HepG2 (cell line): ENCODE results near the gene TMED6. TPM values are rescaled to one million over a fixed set of nuclear protein-coding genes. Genes with fewer than 3 reads are reported as not detected.

Source experiments
- ARID4A ChIP-seq: sonication (generic); formaldehyde crosslinking; IDR thresholded peaks from 2 replicates; pipeline ENCODE4 v1.5.0; 2020; ENCODE audit warnings: mild to moderate bottlenecking, missing genetic modification reagents, borderline replicate concordance
- CREBL2 ChIP-seq: sonication (generic); formaldehyde crosslinking; IDR thresholded peaks from 2 replicates; pipeline ENCODE4 v1.8.1; 2023; ENCODE audit warnings: missing genetic modification reagents, mild to moderate bottlenecking, borderline replicate concordance
- EED ChIP-seq: sonication (generic); formaldehyde crosslinking; IDR thresholded peaks from 2 replicates; pipeline ENCODE4 v1.5.0; 2020; ENCODE audit warnings: mild to moderate bottlenecking, missing genetic modification reagents
- ETV5 ChIP-seq: IDR thresholded peaks from 2 replicates; pipeline ENCODE4 v1.6.1; 2018; ENCODE audit warnings: missing biosample characterization, missing genetic modification reagents, inconsistent platforms, borderline replicate concordance
- HNF1B ChIP-seq: sonication (generic); formaldehyde crosslinking; IDR thresholded peaks from 2 replicates; pipeline ENCODE4 v1.5.1; 2020; ENCODE audit warnings: mild to moderate bottlenecking, moderate library complexity, missing genetic modification reagents
- SATB2 ChIP-seq: sonication (generic); formaldehyde crosslinking; IDR thresholded peaks from 2 replicates; pipeline ENCODE4 v1.5.0; 2020; ENCODE audit warnings: missing genetic modification reagents
- SP1 ChIP-seq, 2 experiments: fragments of 450-650 bp in 1 of 2; sonication (generic) in 1 of 2; formaldehyde crosslinking in 1 of 2; IDR thresholded peaks; 2 replicates each; pipeline versions ENCODE4 v1.4.0 to v1.6.1; 2016 to 2020; ENCODE audit warnings: missing genetic modification reagents in 1 of 2
- TFDP1 ChIP-seq: IDR thresholded peaks from 2 replicates; pipeline ENCODE4 v1.6.1; 2016; ENCODE audit warnings: missing compliant biosample characterization, missing genetic modification reagents, borderline replicate concordance
- TRAFD1 ChIP-seq: sonication (generic); formaldehyde crosslinking; IDR thresholded peaks from 2 replicates; pipeline ENCODE4 v1.5.1; 2020; ENCODE audit warnings: missing genetic modification reagents, mild to moderate bottlenecking, borderline replicate concordance
- YEATS2 ChIP-seq: sonication (generic); formaldehyde crosslinking; IDR thresholded peaks from 2 replicates; pipeline ENCODE4 v1.4.0; 2020; ENCODE audit warnings: missing genetic modification reagents, borderline replicate concordance
- ZNF513 ChIP-seq: sonication (generic); formaldehyde crosslinking; conservative IDR thresholded peaks from 2 replicates; pipeline ENCODE4 v1.5.0; 2020; ENCODE audit warnings: missing genetic modification reagents
- ZNF570 ChIP-seq: sonication (generic); formaldehyde crosslinking; IDR thresholded peaks from 2 replicates; pipeline ENCODE4 v1.4.0; 2020; ENCODE audit warnings: mild to moderate bottlenecking, missing genetic modification reagents, borderline replicate concordance
- ZNF740 ChIP-seq: sonication (generic); formaldehyde crosslinking; IDR thresholded peaks from 2 replicates; pipeline ENCODE4 v1.4.0; 2020; ENCODE audit warnings: missing genetic modification reagents
- ZNF788 ChIP-seq: sonication (generic); formaldehyde crosslinking; IDR thresholded peaks from 2 replicates; pipeline ENCODE4 v1.5.0; 2020; ENCODE audit warnings: mild to moderate bottlenecking, missing genetic modification reagents, borderline replicate concordance
- polyA plus RNA-seq, 8 experiments: library from polyadenylated mRNA; depleted of rRNA in 3 of 8; stranded (reverse) in 7 of 8; unstranded in 1 of 8; fragments of >200 nt; fragmentation: Illumina TruSeq in 4 of 8; extraction: Trizol in 4 of 8; gene quantifications; 2 replicates each; pipeline versions ENCODE4 v1.2.1 to v1.2.3, GENCODE V29; 2011 to 2016; ENCODE audit warnings: low read depth in 4 of 8, missing spikeins in 1 of 8, mixed read lengths in 1 of 8; ENCODE audit not compliant: insufficient read depth in 1 of 8
- total RNA-seq, 5 experiments: library from RNA; depleted of rRNA; stranded (reverse); fragments of >200 nt; fragmentation: Illumina TruSeq; extraction: Trizol; gene quantifications; 2 replicates each; pipeline ENCODE4 v1.2.3, GENCODE V29; 2016; ENCODE audit warnings: low read depth in 1 of 5

TMED6 gene
- total and polyA plus RNA-seq, 2 of the 13 experiments (the other 11 are each of a cell fraction or from before 2014, with no cell fraction given): 9.8 to 14.4 TPM

GRCh38 chr16:69330286-69331109, 21.1 kb downstream of the TMED6 start, which contains the start of gene PDF (continued):
- peak; percentile 86; the same call in 1 of the 2 replicates for TF ChIP-seq ARID4A (CRISPR knock-in tag)
- peak; percentile 96 for TF ChIP-seq TFDP1 (CRISPR knock-in tag)
- peak; percentile 97 for TF ChIP-seq ETV5 (CRISPR knock-in tag)
- peak; percentile 85 for TF ChIP-seq HNF1B (CRISPR knock-in tag)
- TF ChIP-seq SATB2 (CRISPR knock-in tag): 0 out of 2 replicates have a peak, but pooled peaks have one; percentile 24
- TF ChIP-seq YEATS2: peak; percentile 89
- peak; percentile 96; the same call in 1 of the 2 replicates for TF ChIP-seq ZNF788 (CRISPR knock-in tag)
- no peak for TF ChIP-seq TRAFD1
- TF ChIP-seq ZNF513 (CRISPR knock-in tag): peak; percentile 89; the same call in 1 of the 2 replicates
- TF ChIP-seq SP1 (IDR thresholded peaks at IDR 0.05): no peak
- TF ChIP-seq SP1 (CRISPR knock-in tag; IDR thresholded peaks at IDR 0.05): peak; percentile 94
- TF ChIP-seq ZNF570 (CRISPR knock-in tag): no peak
- no peak; the same call in 1 of the 2 replicates for TF ChIP-seq CREBL2 (CRISPR knock-in tag)
- 0 out of 2 replicates have a peak, but pooled peaks have one; percentile 19 for TF ChIP-seq ZNF740 (CRISPR knock-in tag)
- TF ChIP-seq EED (CRISPR knock-in tag): peak; percentile 66; the same call in 1 of the 2 replicates
